ENCODE results near the gene PITRM1. TPM values are rescaled to one million over a fixed set of nuclear protein-coding genes. Genes with fewer than 3 reads are reported as not detected.
A peak's percentile ranks its signal among the peaks of the same experiment; 100 is the strongest.

Gene PITRM1
- total and polyA plus RNA-seq, 11 donors, result 65.8 to 128 (median 91.8) TPM

- Histone ChIP-seq H3K27me3 (no peaks in the 10 kb centered on the region), H3K9me3 (no peaks in the 10 kb centered on the region), H3K27ac (peak overlapping the region in 4 of 12 donors; percentile 19 to 44 (median 33)), H3K4me1 (peaks cover 0 to 9% (median 1%) of the 10 kb centered on the region in 12 donors), H3K4me3 (no peak overlapping the region), H3K36me3 (peaks cover 2 to 83% (median 68%) of the 10 kb centered on the region in 9 donors)
- DNase-seq (peak in 2 of 5 donors; percentile 36), ATAC-seq (peak in 2 of 4 donors; percentile 20 to 25)
- WGBS, 4 donors, result 46 to 64% (median 60%) methylated on average over 20 of the region's 20 CpGs
- TF ChIP-seq, protein P1, sequence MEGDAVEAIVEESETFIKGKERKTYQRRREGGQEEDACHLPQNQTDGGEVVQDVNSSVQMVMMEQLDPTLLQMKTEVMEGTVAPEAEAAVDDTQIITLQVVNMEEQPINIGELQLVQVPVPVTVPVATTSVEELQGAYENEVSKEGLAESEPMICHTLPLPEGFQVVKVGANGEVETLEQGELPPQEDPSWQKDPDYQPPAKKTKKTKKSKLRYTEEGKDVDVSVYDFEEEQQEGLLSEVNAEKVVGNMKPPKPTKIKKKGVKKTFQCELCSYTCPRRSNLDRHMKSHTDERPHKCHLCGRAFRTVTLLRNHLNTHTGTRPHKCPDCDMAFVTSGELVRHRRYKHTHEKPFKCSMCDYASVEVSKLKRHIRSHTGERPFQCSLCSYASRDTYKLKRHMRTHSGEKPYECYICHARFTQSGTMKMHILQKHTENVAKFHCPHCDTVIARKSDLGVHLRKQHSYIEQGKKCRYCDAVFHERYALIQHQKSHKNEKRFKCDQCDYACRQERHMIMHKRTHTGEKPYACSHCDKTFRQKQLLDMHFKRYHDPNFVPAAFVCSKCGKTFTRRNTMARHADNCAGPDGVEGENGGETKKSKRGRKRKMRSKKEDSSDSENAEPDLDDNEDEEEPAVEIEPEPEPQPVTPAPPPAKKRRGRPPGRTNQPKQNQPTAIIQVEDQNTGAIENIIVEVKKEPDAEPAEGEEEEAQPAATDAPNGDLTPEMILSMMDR (IDR thresholded peaks at IDR 0.05), result no peak
- TF ChIP-seq POLR2A (IDR thresholded peaks at IDR 0.05), result no peak
- intact Hi-C loops (cut with DNase I), result no loop called here
Measured at GRCh38 chr10:3116508-3117100, 56.0 kb downstream of the PITRM1 start.

DNA sequence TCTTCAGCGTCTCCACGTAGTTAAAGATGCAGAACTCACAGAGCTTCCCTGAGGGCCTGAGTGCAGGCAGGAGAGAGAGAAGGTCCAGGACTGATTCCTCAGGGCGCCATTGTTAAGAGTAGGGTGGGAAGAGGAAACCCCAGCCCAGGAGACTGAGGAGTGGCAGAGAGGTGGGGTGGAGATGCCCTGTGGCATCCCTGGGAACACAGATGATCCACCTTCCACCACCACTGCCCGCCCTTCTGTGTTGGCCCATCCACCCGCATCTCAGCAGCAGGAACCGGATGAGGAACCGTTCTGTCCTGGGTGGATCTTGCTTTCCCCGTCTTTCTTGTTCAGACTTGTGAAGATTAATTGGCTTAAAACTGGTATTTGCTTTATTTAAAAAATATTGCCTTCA, 56.9 kb downstream of the PITRM1 start:
- no peak for ATAC-seq
- Histone ChIP-seq H3K9me3 (no peaks in the 10 kb centered on the region), H3K4me3 (no peak overlapping the region), H3K4me1 (peaks cover 0 to 19% (median 7%) of the 10 kb centered on the region in 12 donors), H3K27ac (no peak overlapping the region), H3K27me3 (no peaks in the 10 kb centered on the region), H3K36me3 (peaks cover 2 to 83% (median 64%) of the 10 kb centered on the region in 9 donors)
- TF ChIP-seq, protein P1 (IDR thresholded peaks at IDR 0.05), result no peak
- TF ChIP-seq POLR2A (IDR thresholded peaks at IDR 0.05), result no peak
- intact Hi-C loops (cut with DNase I), result no loop called here
- 89 to 94% (median 92%) methylated on average over 8 of the region's 8 CpGs for WGBS, 4 donors
- peak in 1 of 5 donors; percentile 18 for DNase-seq

GRCh38 chr10:3113343-3113720, 59.2 kb downstream of the PITRM1 start:
- H3K36me3 ChIP-seq, result peaks cover 2 to 90% (median 67%) of the 10 kb centered on the region in 9 donors
- ATAC-seq, result no peak
- intact Hi-C loops (cut with DNase I), result no loop called here
- no peaks in the 10 kb centered on the region for H3K27me3 ChIP-seq
- WGBS, 4 donors, result 92 to 97% (median 94%) methylated on average over 4 to 19 of the region's 19 CpGs
- no peak overlapping the region for H3K4me3 ChIP-seq
- H3K4me1 ChIP-seq, result peaks cover 0 to 36% (median 12%) of the 10 kb centered on the region in 12 donors
- no peaks in the 10 kb centered on the region for H3K9me3 ChIP-seq
- no peak overlapping the region for H3K27ac ChIP-seq
- TF ChIP-seq, protein P1 (IDR thresholded peaks at IDR 0.05), result no peak
- no peak for TF ChIP-seq POLR2A (IDR thresholded peaks at IDR 0.05)
- DNase-seq, result no peak

- Histone ChIP-seq H3K27ac (peak overlapping the region in 8 of 12 donors; percentile 13 to 78 (median 44)), H3K9me3 (no peaks in the 10 kb centered on the region), H3K4me3 (no peak overlapping the region), H3K36me3 (peaks cover 0 to 86% (median 58%) of the 10 kb centered on the region in 9 donors), H3K27me3 (no peaks in the 10 kb centered on the region), H3K4me1 (peaks cover 0 to 46% (median 11%) of the 10 kb centered on the region in 12 donors)
- peak in 3 of 4 donors; percentile 44 to 61 (median 58) for ATAC-seq
- DNase-seq, result peak in 4 of 5 donors; percentile 51 to 75 (median 64)
- intact Hi-C loops (cut with DNase I), result no loop called here
- WGBS, 4 donors, result 41 to 49% (median 45%) methylated on average over 14 to 15 of the region's 15 CpGs
- no peak for TF ChIP-seq POLR2A (IDR thresholded peaks at IDR 0.05)
- TF ChIP-seq, protein P1 (IDR thresholded peaks at IDR 0.05), result no peak
Measured at GRCh38 chr10:3111621-3112163, 60.9 kb downstream of the PITRM1 start.

Measured in heart left ventricle (tissue), 16 donors.